ENCODE measurements around the gene TMEM132D. TPM values are rescaled to one million over a fixed set of nuclear protein-coding genes. Genes with fewer than 3 reads are reported as not detected.

The TMEM132D gene
- total and polyA plus RNA-seq, 8 donors: 0.19 to 2.8 (median 0.46) TPM

- TF ChIP-seq CTCF (IDR thresholded peaks at IDR 0.05): no peak
- Histone ChIP-seq H3K27me3 (peaks cover 0 to 8% (median 1%) of the 10 kb centered on the region in 4 donors), H3K36me3 (no peaks in the 10 kb centered on the region), H3K27ac (no peak overlapping the region), H3K9me3 (no peaks in the 10 kb centered on the region), H3K4me3 (no peak overlapping the region), H3K4me1 (no peaks in the 10 kb centered on the region)
- ATAC-seq: no peak
- no peak for DNase-seq
- FAIRE-seq: no peak
- intact Hi-C loops (cut with DNase I): no loop called here
These were observed 112.9 kb downstream of the TMEM132D start for GRCh38 chr12:129790930-129791329.

- no peak for DNase-seq
- ATAC-seq: no peak
- FAIRE-seq: no peak
- Histone ChIP-seq H3K4me1 (no peaks in the 10 kb centered on the region), H3K36me3 (no peaks in the 10 kb centered on the region), H3K27me3 (peaks cover 0 to 8% (median 1%) of the 10 kb centered on the region in 4 donors), H3K4me3 (no peak overlapping the region), H3K27ac (no peak overlapping the region), H3K9me3 (no peaks in the 10 kb centered on the region)
- WGBS, 2 donors: 23 to 24% methylated on average over 6 of the region's 6 CpGs
- intact Hi-C loops (cut with DNase I): no loop called here
- TF ChIP-seq CTCF (IDR thresholded peaks at IDR 0.05): no peak
These were observed 113.5 kb downstream of the TMEM132D start for GRCh38 chr12:129790331-129790730.

- no peak for TF ChIP-seq CTCF (IDR thresholded peaks at IDR 0.05)
- no peaks in the 10 kb centered on the region for H3K4me1 ChIP-seq
- FAIRE-seq (no peak), DNase-seq (no peak), ATAC-seq (no peak)
- H3K27me3 ChIP-seq: peaks cover 0 to 8% (median 1%) of the 10 kb centered on the region in 4 donors
- no peaks in the 10 kb centered on the region for H3K9me3 ChIP-seq
- intact Hi-C loops (cut with DNase I): no loop called here
- WGBS, 2 donors: 79 to 85% methylated on average over 14 of the region's 14 CpGs
- H3K36me3 ChIP-seq: no peaks in the 10 kb centered on the region
- H3K4me3 ChIP-seq: no peak overlapping the region
- H3K27ac ChIP-seq: no peak overlapping the region
These were observed 113.9 kb downstream of the TMEM132D start for GRCh38 chr12:129789921-129790320.

GRCh38 chr12:129788506-129789084, 115.2 kb downstream of the TMEM132D start:
- no peaks in the 10 kb centered on the region for H3K4me1 ChIP-seq
- no peak for TF ChIP-seq CTCF (IDR thresholded peaks at IDR 0.05)
- DNase-seq (no peak), FAIRE-seq (no peak), ATAC-seq (no peak)
- intact Hi-C loops (cut with DNase I): no loop called here
- H3K4me3 ChIP-seq: no peak overlapping the region
- WGBS, 2 donors: 42 to 71% methylated on average over 9 of the region's 9 CpGs
- peaks cover 0 to 8% (median 1%) of the 10 kb centered on the region in 4 donors for H3K27me3 ChIP-seq
- H3K27ac ChIP-seq: no peak overlapping the region
- H3K9me3 ChIP-seq: no peaks in the 10 kb centered on the region
- H3K36me3 ChIP-seq: no peaks in the 10 kb centered on the region

GRCh38 chr12:129779989-129780388, 123.8 kb downstream of the TMEM132D start:
- intact Hi-C loops (cut with DNase I): no loop called here
- WGBS, 2 donors: 49 to 65% methylated on average over 12 of the region's 12 CpGs
- no peaks in the 10 kb centered on the region for H3K27me3 ChIP-seq
- FAIRE-seq (no peak), ATAC-seq (no peak), DNase-seq (no peak)
- H3K36me3 ChIP-seq: no peaks in the 10 kb centered on the region
- H3K4me1 ChIP-seq: no peaks in the 10 kb centered on the region
- TF ChIP-seq CTCF (IDR thresholded peaks at IDR 0.05): no peak
- no peaks in the 10 kb centered on the region for H3K9me3 ChIP-seq
- H3K4me3 ChIP-seq: no peak overlapping the region
- no peak overlapping the region for H3K27ac ChIP-seq
